Ovary (tissue), 9 donors: ENCODE results near the gene ZBTB24. TPM values are rescaled to one million over a fixed set of nuclear protein-coding genes. Genes with fewer than 3 reads are reported as not detected.

ENCODE experiments used
- DNase-seq, 5 donors: peaks; one replicate each; pipeline ENCODE4 v3.0.0-alpha.2; 2019 to 2020
- H3K27ac ChIP-seq, 2 donors: fragments of 200-600 bp; one replicate each; pipeline versions ENCODE4 v1.5.1 to v1.8.0; 2019 to 2022
- H3K27me3 ChIP-seq: fragments of 200-600 bp; one replicate; pipeline ENCODE4 v1.8.0; 2022
- H3K36me3 ChIP-seq: fragments of 200-600 bp; sonication (generic); one replicate; pipeline ENCODE4 v1.5.1; 2019
- H3K4me1 ChIP-seq: one replicate; pipeline ENCODE4 v1.8.1; 2013; ENCODE audit warnings: mild to moderate bottlenecking, moderate library complexity; ENCODE audit not compliant: insufficient read depth
- H3K4me3 ChIP-seq: fragments of 200-600 bp; sonication (generic); one replicate; pipeline ENCODE4 v1.5.1; 2017
- H3K9me3 ChIP-seq, 2 donors: fragments of 200-600 bp in 1 of 2; sonication (generic) in 1 of 2; one replicate each; pipeline versions ENCODE4 v1.5.1 to v1.8.1; 2013 to 2019; ENCODE audit warnings: mild to moderate bottlenecking in 1 of 2, moderate library complexity in 1 of 2
- CTCF ChIP-seq, 3 donors: fragments of 450-650 bp in 2 of 3; fragments of 200-600 bp in 1 of 3; IDR thresholded peaks; one replicate each; pipeline versions ENCODE4 v1.5.1 to v1.8.0; 2016 to 2022; ENCODE audit warnings: antibody characterized with exemption in 3 of 3, mild to moderate bottlenecking in 1 of 3
- EP300 ChIP-seq: sonication (generic); formaldehyde crosslinking; IDR thresholded peaks from one replicate; pipeline ENCODE4 v1.6.1; 2017; ENCODE audit warnings: antibody characterized with exemption
- POLR2A ChIP-seq: fragments of 450-650 bp; IDR thresholded peaks from one replicate; pipeline ENCODE4 v1.6.1; 2017; ENCODE audit warnings: antibody characterized with exemption, mild to moderate bottlenecking, moderate library complexity
- WGBS, 3 donors: extraction: QIAGEN DNeasy Blood & Tissue Kit in 1 of 3; methylation state at CpG; one replicate each; pipeline versions ENCODE4 v1.1.5 to v1.1.7; 2013 to 2017; 5-methylcytosine and 5-hydroxymethylcytosine counted together
- intact Hi-C, 4 donors: fragments of 100-400 bp; cut with DNase I; formaldehyde crosslinking; loops; one replicate each; pipeline versions ENCODE4 v1.11.0 to v1.15.1; 2022 to 2023
- polyA plus RNA-seq, 2 donors: library from polyadenylated mRNA; stranded (reverse); fragments of 200-250 nt in 1 of 2; fragments of 350-450 nt in 1 of 2; fragmentation: Illumina TruSeq in 1 of 2; extraction: RNeasy Lipid Tissue Mini Kit (QIAGEN cat#74804) in 1 of 2; gene quantifications; one replicate each; pipeline ENCODE4 v1.2.3, GENCODE V29; 2013 to 2014
- total RNA-seq, 7 donors: library from RNA; depleted of rRNA in 2 of 7; stranded (reverse); fragments of >200 nt in 2 of 7; fragmentation: NEBNext Ultra II Directional in 3 of 7; extraction: Animal tissue kit (Norgen Biotek cat#: 25700) in 3 of 7; gene quantifications; one replicate each; pipeline versions ENCODE4 v1.1.0 to v1.2.4, GENCODE V29; 2016 to 2023
- donor health status: DM: no; HTN: no; CAD: no; lungs with moderate emphysema.
- donor health status: DM: no; HTN: no; CAD: no.
- donor health status: Bipolar disorder and iron deficiency.
- donor health status: DM: yes; HTN: yes; CAD: no.
- donor health status: DM: no; HTN: no; CAD: no.
- donor health status: DM: yes; HTN: yes; CAD: no.

The ZBTB24 gene
- total and polyA plus RNA-seq, 9 donors: 3.5 to 10.2 (median 6.2) TPM

DNA sequence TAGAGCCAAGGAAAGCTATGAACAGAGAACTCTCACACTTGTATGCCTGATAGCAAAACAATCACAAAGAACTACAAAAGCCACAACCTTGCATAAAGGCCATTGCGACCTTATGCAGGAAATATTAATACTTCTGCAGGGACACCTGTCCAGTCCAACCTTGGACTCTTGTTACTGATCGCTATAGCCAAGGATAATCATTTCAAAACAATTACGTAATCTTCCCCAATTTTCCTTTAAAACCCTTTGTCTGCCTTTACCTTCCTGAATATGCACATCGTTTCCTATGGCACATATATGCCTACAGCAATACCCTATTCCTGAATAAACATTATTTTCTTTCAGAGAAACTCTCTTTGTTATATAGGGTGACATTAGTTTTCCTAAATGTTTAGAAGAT, 65.4 kb downstream of the ZBTB24 start:
- 74 to 85% (median 77%) methylated on average over 4 of the region's 4 CpGs for WGBS, 3 donors
- intact Hi-C loops: no loop called here
- TF ChIP-seq EP300 (no peak), POLR2A (no peak), CTCF (IDR thresholded peaks at IDR 0.05) (no peak)

More for the DNA sequence above, 65.4 kb downstream of the ZBTB24 start:
- Histone ChIP-seq H3K27me3 (no peaks in the 10 kb centered on the region), H3K9me3 (no peaks in the 10 kb centered on the region), H3K4me1 (no peaks in the 10 kb centered on the region), H3K27ac (no peak overlapping the region), H3K36me3 (no peaks in the 10 kb centered on the region), H3K4me3 (no peak overlapping the region)
- no peak for DNase-seq

Other genes starting within 250 kb of the ZBTB24 start
- gene CD164, start 100.8 kb downstream of the ZBTB24 start, total RNA-seq: 100 to 1,000 TPM; 145 to 215 (median 173) TPM
- gene CD164, start 100.8 kb downstream of the ZBTB24 start, polyA plus RNA-seq: 100 to 1,000 TPM; 129 to 203 TPM
- 10 to 100 TPM in 6 of 7 donors, 1 to 10 TPM in 1; 9.1 to 29.8 (median 11.6) TPM for gene PPIL6, start 42.6 kb downstream of the ZBTB24 start, total RNA-seq
- gene PPIL6, start 42.6 kb downstream of the ZBTB24 start, polyA plus RNA-seq: 1 to 10 TPM; 6.3 TPM
- gene SMPD2, start 42.5 kb downstream of the ZBTB24 start, total RNA-seq: 10 to 100 TPM in 3 of 7 donors, 1 to 10 TPM in 4; 7.7 to 21.7 (median 9.3) TPM
- 1 to 10 TPM; 8.5 to 8.9 TPM for gene SMPD2, start 42.5 kb downstream of the ZBTB24 start, polyA plus RNA-seq
- 10 to 100 TPM; 10.3 to 24.0 (median 12.6) TPM for gene MICAL1, start 27.4 kb downstream of the ZBTB24 start, total RNA-seq
- 10 to 100 TPM; 14.9 to 19.1 TPM for gene MICAL1, start 27.4 kb downstream of the ZBTB24 start, polyA plus RNA-seq
- gene AK9, start 208.0 kb upstream of the ZBTB24 start, total RNA-seq: 10 to 100 TPM in 3 of 7 donors, 1 to 10 TPM in 4; 5.5 to 17.5 (median 9.5) TPM
- 1 to 10 TPM; 2.9 to 6.4 TPM for gene AK9, start 208.0 kb upstream of the ZBTB24 start, polyA plus RNA-seq
- gene FIG4, start 208.1 kb upstream of the ZBTB24 start, total RNA-seq: 10 to 100 TPM in 6 of 7 donors, 1 to 10 TPM in 1; 7.6 to 15.8 (median 13.3) TPM
- 10 to 100 TPM in 1 of 2 donors, 1 to 10 TPM in 1; 7.4 to 17.5 TPM for gene FIG4, start 208.1 kb upstream of the ZBTB24 start, polyA plus RNA-seq